ENCODE results near the gene TLCD3A.
"Not testable (repeated sequence)": the region's sequence is repeated elsewhere in the genome, so short reads cannot be mapped to it uniquely, and the experiment has no call there.

The TLCD3A gene

GRCh38 chr17:718075-718474 lies 14.3 kb upstream of the TLCD3A start:
- DNase-seq = no peak

- DNase-seq = no peak
Observed at GRCh38 chr17:720706-721539, 11.5 kb upstream of the TLCD3A start.

- DNase-seq = no peak
Observed at GRCh38 chr17:721540-721937, 10.9 kb upstream of the TLCD3A start.

GRCh38 chr17:725084-725483 lies 7.3 kb upstream of the TLCD3A start:
- no peak for DNase-seq

- DNase-seq = no peak
Observed at GRCh38 chr17:725746-726145, 6.7 kb upstream of the TLCD3A start.

- DNase-seq = no peak
Observed at GRCh38 chr17:726271-726919, 6.0 kb upstream of the TLCD3A start.

- no peak for DNase-seq
Observed at GRCh38 chr17:728911-729310, 3.5 kb upstream of the TLCD3A start.

- no peak for DNase-seq
Observed at GRCh38 chr17:731644-732066, 741 bp upstream of the TLCD3A start.

GRCh38 chr17:732902-733720 lies 715 bp downstream of the TLCD3A start:
- DNase-seq = no peak

- DNase-seq = no peak
Observed at GRCh38 chr17:733743-734142, 1.3 kb downstream of the TLCD3A start.

- DNase-seq = no peak
Observed at GRCh38 chr17:737561-738113, 5.2 kb downstream of the TLCD3A start.

GRCh38 chr17:740240-741017 lies 8.0 kb downstream of the TLCD3A start:
- no peak for DNase-seq

GRCh38 chr17:742147-742793 lies 9.9 kb downstream of the TLCD3A start:
- DNase-seq = no peak

GRCh38 chr17:743139-743538 lies 10.7 kb downstream of the TLCD3A start:
- no peak for DNase-seq

GRCh38 chr17:744937-745336 lies 12.5 kb downstream of the TLCD3A start:
- DNase-seq = no peak

GRCh38 chr17:745406-745805 lies 13.0 kb downstream of the TLCD3A start:
- DNase-seq = no peak

- DNase-seq = no peak
Observed at GRCh38 chr17:746181-746580, 13.8 kb downstream of the TLCD3A start.

GRCh38 chr17:746783-747629 lies 14.6 kb downstream of the TLCD3A start:
- no peak for DNase-seq

GRCh38 chr17:748604-749003 lies 16.2 kb downstream of the TLCD3A start:
- DNase-seq = not testable (repeated sequence)

- DNase-seq = not testable (repeated sequence)
Observed at GRCh38 chr17:749359-749758, 17.0 kb downstream of the TLCD3A start.
